Measurements from ENCODE around the gene ERH. TPM values are rescaled to one million over a fixed set of nuclear protein-coding genes. Genes with fewer than 3 reads are reported as not detected.

Gene ERH
- total and polyA plus RNA-seq, 4 experiments from 2014 or later, result 44.6 to 135 (median 90.6) TPM

DNA sequence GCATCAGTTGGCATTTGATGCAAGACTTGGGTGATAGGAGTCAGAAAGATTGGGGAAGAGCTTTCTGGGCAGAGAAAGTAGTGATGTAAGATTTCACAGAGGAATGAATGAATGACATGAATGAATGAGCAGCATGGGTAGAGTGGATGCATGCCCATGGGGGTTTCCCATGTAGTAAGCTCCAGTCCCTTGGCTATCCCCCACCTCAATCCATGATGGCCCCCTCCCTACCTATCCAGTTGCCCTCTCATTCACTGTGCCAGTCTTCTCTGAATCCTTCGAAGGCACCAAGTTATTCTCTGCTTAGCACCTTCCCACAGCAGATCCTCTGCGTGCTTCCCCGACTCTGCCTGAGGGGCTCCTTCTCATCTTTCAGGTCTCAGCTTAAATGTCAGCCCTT is 32.0 kb downstream of the ERH start:
- Histone ChIP-seq H3K27ac (ENCODE audit: low read depth, low read length) (no peak overlapping the region), H3K27me3 (ENCODE audit: insufficient read depth, low read length) (no peaks in the 10 kb centered on the region), H3K4me1 (ENCODE audit: insufficient read depth, low read length) (no peaks in the 10 kb centered on the region), H3K4me3 (ENCODE audit: low read length in 2 of 2) (no peak overlapping the region), H3K9me3 (ENCODE audit: control insufficient read depth in 1 of 2, low read length in 2 of 2) (no peaks in the 10 kb centered on the region), H3K36me3 (ENCODE audit: insufficient read depth, low read length) (no peaks in the 10 kb centered on the region)
- DNase-seq, result no peak
- Mint-ChIP-seq H3K27ac (no peak overlapping the region), H3K9me3 (no peaks in the 10 kb centered on the region), H3K36me3 (no peaks in the 10 kb centered on the region), H3K4me1 (no peaks in the 10 kb centered on the region), H3K4me3 (no peak overlapping the region), H3K27me3 (no peaks in the 10 kb centered on the region)
- POLR2A ChIA-PET (ENCODE audit: partially characterized antibody), result no interaction called here
- CTCF ChIA-PET (ENCODE audit: partially characterized antibody), result interaction anchor here (0.9 kb wide), 1 partner anchor 11 kb away, joined by 3 read pairs; no protein-coding TSS in a partner anchor
- intact Hi-C loops (cut with micrococcal nuclease), result no loop called here

DNA sequence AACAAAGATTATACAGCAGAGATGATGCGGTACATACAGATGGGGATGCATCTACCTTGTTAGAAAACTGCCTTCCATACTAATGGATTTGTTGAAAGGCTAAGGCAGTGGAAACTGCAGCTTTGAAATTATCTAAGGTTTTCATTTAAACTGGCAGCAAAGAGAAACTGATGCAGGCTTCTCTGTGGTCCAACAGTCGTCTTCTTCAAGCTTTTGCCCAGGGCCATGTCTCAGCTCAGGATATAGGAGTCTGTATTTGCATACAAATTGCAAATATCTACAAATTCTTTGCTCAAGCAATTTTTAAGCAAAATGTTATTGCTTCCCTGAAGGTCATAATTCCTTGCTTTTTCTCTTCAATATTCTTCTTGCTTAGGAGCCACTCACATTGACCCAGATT is 33.7 kb downstream of the ERH start:
- CTCF ChIA-PET (ENCODE audit: partially characterized antibody), result no interaction called here
- no peaks in the 10 kb centered on the region for H3K4me1 Mint-ChIP-seq

DNA sequence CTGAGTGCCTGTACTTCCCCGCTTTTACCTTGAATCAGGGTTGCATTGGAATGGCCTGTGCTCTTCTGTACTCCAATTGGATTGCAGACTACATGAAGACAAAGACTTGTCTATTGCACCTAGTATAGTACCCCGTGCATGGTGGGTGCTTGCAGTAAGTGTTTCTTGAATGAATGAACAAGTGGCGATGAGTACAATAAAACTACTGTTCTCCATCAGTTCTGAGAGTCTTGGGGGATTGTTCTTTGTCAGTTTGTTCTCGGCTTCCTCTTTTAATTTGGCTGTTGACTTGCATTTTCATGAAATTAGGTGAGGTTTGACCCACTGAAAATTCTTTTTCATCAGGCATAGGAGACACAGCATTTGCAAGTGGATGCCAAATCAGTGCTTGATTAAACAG is 34.1 kb downstream of the ERH start:
- H3K4me1 Mint-ChIP-seq, result no peaks in the 10 kb centered on the region
- no peak for DNase-seq
- no peaks in the 10 kb centered on the region for H3K9me3 ChIP-seq (ENCODE audit: control insufficient read depth in 1 of 2, low read length in 2 of 2)
- peaks cover 0 to 1% of the 10 kb centered on the region in 2 donors for H3K27me3 Mint-ChIP-seq
- ChIA-PET POLR2A (ENCODE audit: partially characterized antibody) (no interaction called here), CTCF (ENCODE audit: partially characterized antibody) (no interaction called here)
- no peaks in the 10 kb centered on the region for H3K4me1 ChIP-seq (ENCODE audit: insufficient read depth, low read length)
- intact Hi-C loops (cut with micrococcal nuclease), result no loop called here
- no peak overlapping the region for H3K4me3 Mint-ChIP-seq
- H3K9me3 Mint-ChIP-seq, result no peaks in the 10 kb centered on the region
- no peaks in the 10 kb centered on the region for H3K36me3 ChIP-seq (ENCODE audit: insufficient read depth, low read length)
- H3K4me3 ChIP-seq (ENCODE audit: low read length in 2 of 2), result no peak overlapping the region
- H3K36me3 Mint-ChIP-seq, result no peaks in the 10 kb centered on the region
- H3K27ac ChIP-seq (ENCODE audit: low read depth, low read length), result no peak overlapping the region
- H3K27ac Mint-ChIP-seq, result no peak overlapping the region
- no peaks in the 10 kb centered on the region for H3K27me3 ChIP-seq (ENCODE audit: insufficient read depth, low read length)

More for the DNA sequence above, 33.7 kb downstream of the ERH start:
- no peaks in the 10 kb centered on the region for H3K27me3 ChIP-seq (ENCODE audit: insufficient read depth, low read length)
- no peaks in the 10 kb centered on the region for H3K9me3 Mint-ChIP-seq
- no peaks in the 10 kb centered on the region for H3K9me3 ChIP-seq (ENCODE audit: control insufficient read depth in 1 of 2, low read length in 2 of 2)
- H3K27ac ChIP-seq (ENCODE audit: low read depth, low read length), result no peak overlapping the region
- POLR2A ChIA-PET (ENCODE audit: partially characterized antibody), result no interaction called here
- intact Hi-C loops (cut with micrococcal nuclease), result no loop called here
- H3K4me3 ChIP-seq (ENCODE audit: low read length in 2 of 2), result no peak overlapping the region
- no peaks in the 10 kb centered on the region for H3K36me3 Mint-ChIP-seq
- H3K27ac Mint-ChIP-seq, result no peak overlapping the region
- no peaks in the 10 kb centered on the region for H3K36me3 ChIP-seq (ENCODE audit: insufficient read depth, low read length)
- H3K4me1 ChIP-seq (ENCODE audit: insufficient read depth, low read length), result no peaks in the 10 kb centered on the region
- DNase-seq, result no peak
- no peaks in the 10 kb centered on the region for H3K27me3 Mint-ChIP-seq
- no peak overlapping the region for H3K4me3 Mint-ChIP-seq

DNA sequence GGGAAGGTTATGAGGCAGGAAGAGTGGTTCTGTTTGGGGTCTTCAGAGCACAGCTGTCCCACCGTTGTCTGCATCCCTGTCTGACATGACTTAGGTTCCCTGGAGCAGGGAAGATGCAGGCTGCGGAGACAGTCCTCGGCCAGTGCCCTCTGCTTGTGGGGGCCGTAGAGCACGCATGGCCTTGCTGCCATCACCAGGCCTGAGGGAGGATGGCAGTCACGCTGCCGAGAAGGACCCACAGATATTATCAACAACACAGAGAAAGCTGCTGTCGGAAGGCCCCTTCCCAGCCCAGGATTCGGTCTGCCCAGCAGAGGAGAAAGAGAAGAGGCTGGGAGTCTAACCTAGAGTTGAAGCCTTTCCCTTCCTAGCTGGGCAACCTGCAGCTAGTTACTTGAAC is 35.0 kb downstream of the ERH start:
- no peaks in the 10 kb centered on the region for H3K9me3 Mint-ChIP-seq
- ChIA-PET CTCF (ENCODE audit: partially characterized antibody) (no interaction called here), POLR2A (ENCODE audit: partially characterized antibody) (no interaction called here)
- peaks cover 0 to 1% of the 10 kb centered on the region in 2 donors for H3K27me3 Mint-ChIP-seq
- Histone ChIP-seq H3K36me3 (ENCODE audit: insufficient read depth, low read length) (no peaks in the 10 kb centered on the region), H3K4me3 (ENCODE audit: low read length in 2 of 2) (no peak overlapping the region), H3K27ac (ENCODE audit: low read depth, low read length) (no peak overlapping the region), H3K27me3 (ENCODE audit: insufficient read depth, low read length) (no peaks in the 10 kb centered on the region), H3K9me3 (ENCODE audit: control insufficient read depth in 1 of 2, low read length in 2 of 2) (no peaks in the 10 kb centered on the region), H3K4me1 (ENCODE audit: insufficient read depth, low read length) (no peaks in the 10 kb centered on the region)
- H3K36me3 Mint-ChIP-seq, result no peaks in the 10 kb centered on the region
- no peak overlapping the region for H3K27ac Mint-ChIP-seq
- no peaks in the 10 kb centered on the region for H3K4me1 Mint-ChIP-seq
- no peak for DNase-seq
- H3K4me3 Mint-ChIP-seq, result no peak overlapping the region
- intact Hi-C loops (cut with micrococcal nuclease), result no loop called here

DNA sequence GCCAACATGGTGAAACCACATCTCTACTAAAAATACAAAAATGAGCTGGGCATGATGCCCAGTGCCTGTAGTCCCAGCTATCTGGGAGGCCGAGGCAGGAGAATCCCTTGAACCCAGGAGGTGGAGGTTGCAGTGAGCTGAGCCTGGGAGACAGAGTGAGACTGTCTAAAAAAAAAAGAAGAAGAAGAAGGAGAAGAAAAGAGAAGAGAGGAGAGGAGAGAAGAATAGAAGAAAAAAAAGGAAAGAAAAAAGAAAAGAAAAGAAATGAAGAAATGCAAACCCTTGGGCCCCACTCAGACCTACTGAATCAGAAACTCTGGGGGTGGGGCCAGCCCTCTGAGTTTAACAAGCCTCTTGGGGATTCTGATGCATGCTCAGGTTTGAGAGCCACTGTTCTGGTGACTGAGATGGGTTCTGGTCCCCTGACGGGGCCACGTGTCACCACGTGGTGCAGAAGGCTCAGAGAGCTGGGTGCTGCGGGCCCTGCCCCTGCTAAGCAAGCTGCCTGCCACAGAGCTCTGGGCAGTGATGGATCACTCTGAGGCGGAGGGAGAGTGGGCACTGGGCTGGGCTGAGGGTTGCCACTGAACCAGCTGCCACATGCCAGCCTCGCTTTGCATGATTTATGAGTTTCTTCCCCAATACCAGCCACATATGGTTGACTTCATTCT is 37.5 kb downstream of the ERH start:
- POLR2A ChIA-PET (ENCODE audit: partially characterized antibody), result no interaction called here

DNA sequence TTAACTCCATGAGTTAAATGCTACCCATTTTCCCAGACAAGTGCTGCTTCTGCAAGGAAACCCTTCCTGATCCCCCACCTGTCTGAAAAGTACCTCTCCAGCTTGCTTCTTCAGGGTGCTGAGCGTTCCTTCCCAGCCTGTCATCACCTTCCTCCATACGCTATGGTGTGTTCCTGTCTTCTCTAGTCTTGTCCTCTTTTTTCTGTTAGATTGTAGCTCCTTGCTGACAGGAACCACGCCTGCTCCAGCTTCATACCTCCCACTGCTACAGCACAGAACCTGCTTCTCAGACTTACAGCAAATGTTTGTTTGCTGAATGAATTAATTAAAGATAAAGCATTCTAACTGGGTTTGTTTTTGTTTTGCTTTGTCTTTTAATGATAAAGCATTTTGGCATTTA is 39.1 kb downstream of the ERH start:
- H3K4me3 Mint-ChIP-seq, result no peak overlapping the region
- intact Hi-C loops (cut with micrococcal nuclease), result no loop called here
- CTCF ChIA-PET (ENCODE audit: partially characterized antibody), result interaction anchor here (1.0 kb wide), 1 partner anchor 229 kb away, joined by 3 read pairs; no protein-coding TSS in a partner anchor

More for the DNA sequence above, 37.5 kb downstream of the ERH start:
- H3K27me3 Mint-ChIP-seq, result peaks cover 0 to 1% of the 10 kb centered on the region in 2 donors
- H3K4me3 ChIP-seq (ENCODE audit: low read length in 2 of 2), result no peak overlapping the region
- no peak overlapping the region for H3K27ac Mint-ChIP-seq
- DNase-seq, result no peak
- H3K4me1 ChIP-seq (ENCODE audit: insufficient read depth, low read length), result no peaks in the 10 kb centered on the region
- H3K4me1 Mint-ChIP-seq, result no peaks in the 10 kb centered on the region
- H3K9me3 Mint-ChIP-seq, result no peaks in the 10 kb centered on the region
- H3K36me3 Mint-ChIP-seq, result no peaks in the 10 kb centered on the region
- CTCF ChIA-PET (ENCODE audit: partially characterized antibody), result no interaction called here
- H3K27me3 ChIP-seq (ENCODE audit: insufficient read depth, low read length), result no peaks in the 10 kb centered on the region
- H3K4me3 Mint-ChIP-seq, result no peak overlapping the region
- no peaks in the 10 kb centered on the region for H3K36me3 ChIP-seq (ENCODE audit: insufficient read depth, low read length)
- intact Hi-C loops (cut with micrococcal nuclease), result no loop called here
- H3K27ac ChIP-seq (ENCODE audit: low read depth, low read length), result no peak overlapping the region
- H3K9me3 ChIP-seq (ENCODE audit: control insufficient read depth in 1 of 2, low read length in 2 of 2), result no peaks in the 10 kb centered on the region

DNA sequence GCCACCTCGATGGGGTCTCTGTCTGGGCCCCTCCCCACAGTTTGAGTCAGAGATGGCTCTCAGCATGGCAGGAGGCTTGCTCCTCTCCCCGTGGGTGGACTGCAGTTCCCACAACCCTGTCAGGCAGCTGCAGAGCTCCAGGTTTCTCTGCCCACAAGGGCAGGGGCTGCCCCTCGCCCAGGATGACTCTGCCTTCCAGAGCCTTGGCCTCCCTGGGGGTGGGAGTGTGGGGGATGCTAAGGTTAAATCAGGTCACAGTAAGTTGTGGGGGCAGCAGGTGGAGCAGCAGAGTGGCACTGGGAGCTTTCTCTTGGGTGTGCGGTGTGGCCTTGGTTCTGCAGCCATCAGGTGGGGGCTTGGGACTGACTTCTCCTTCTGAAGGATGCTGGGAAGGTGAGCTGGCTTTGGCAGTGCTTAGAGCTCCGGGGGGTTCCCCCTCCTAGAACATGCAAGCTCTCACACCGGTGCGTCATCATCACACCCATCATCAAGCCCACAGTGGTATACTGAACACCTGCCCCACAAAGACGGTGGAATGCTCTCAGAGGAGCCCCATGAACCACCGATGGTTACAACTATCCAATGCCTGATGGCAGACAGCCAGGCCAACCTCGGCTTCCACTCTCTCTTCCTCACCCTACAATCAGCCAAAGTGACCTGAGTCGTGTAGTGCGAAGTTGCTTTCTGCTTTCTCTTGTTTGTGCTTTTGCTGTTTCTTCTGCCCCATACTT is 39.7 kb downstream of the ERH start:
- Histone ChIP-seq H3K27ac (ENCODE audit: low read depth, low read length) (no peak overlapping the region), H3K36me3 (ENCODE audit: insufficient read depth, low read length) (no peaks in the 10 kb centered on the region), H3K9me3 (ENCODE audit: control insufficient read depth in 1 of 2, low read length in 2 of 2) (no peaks in the 10 kb centered on the region), H3K4me3 (ENCODE audit: low read length in 2 of 2) (no peak overlapping the region), H3K27me3 (ENCODE audit: insufficient read depth, low read length) (no peaks in the 10 kb centered on the region), H3K4me1 (ENCODE audit: insufficient read depth, low read length) (peaks cover 19% of the 10 kb centered on the region)
- DNase-seq, result no peak
- H3K4me3 Mint-ChIP-seq, result no peak overlapping the region
- H3K27ac Mint-ChIP-seq, result no peak overlapping the region
- H3K27me3 Mint-ChIP-seq, result peaks cover 0 to 1% of the 10 kb centered on the region in 2 donors
- no peaks in the 10 kb centered on the region for H3K36me3 Mint-ChIP-seq
- intact Hi-C loops (cut with micrococcal nuclease), result no loop called here
- no peaks in the 10 kb centered on the region for H3K9me3 Mint-ChIP-seq
- H3K4me1 Mint-ChIP-seq, result peaks cover 6 to 16% (median 11%) of the 10 kb centered on the region in 4 donors
- ChIA-PET POLR2A (ENCODE audit: partially characterized antibody) (no interaction called here), CTCF (ENCODE audit: partially characterized antibody) (interaction anchor here (1.0 kb wide), 1 partner anchor 229 kb away, joined by 3 read pairs; no protein-coding TSS in a partner anchor)

More for the DNA sequence above, 39.1 kb downstream of the ERH start:
- Histone ChIP-seq H3K27me3 (ENCODE audit: insufficient read depth, low read length) (no peaks in the 10 kb centered on the region), H3K4me3 (ENCODE audit: low read length in 2 of 2) (no peak overlapping the region), H3K4me1 (ENCODE audit: insufficient read depth, low read length) (peaks cover 16% of the 10 kb centered on the region), H3K9me3 (ENCODE audit: control insufficient read depth in 1 of 2, low read length in 2 of 2) (no peaks in the 10 kb centered on the region), H3K36me3 (ENCODE audit: insufficient read depth, low read length) (no peaks in the 10 kb centered on the region), H3K27ac (ENCODE audit: low read depth, low read length) (no peak overlapping the region)
- no peak for DNase-seq
- H3K27ac Mint-ChIP-seq, result no peak overlapping the region
- peaks cover 6 to 16% (median 11%) of the 10 kb centered on the region in 4 donors for H3K4me1 Mint-ChIP-seq
- no peaks in the 10 kb centered on the region for H3K36me3 Mint-ChIP-seq
- no peaks in the 10 kb centered on the region for H3K9me3 Mint-ChIP-seq
- POLR2A ChIA-PET (ENCODE audit: partially characterized antibody), result no interaction called here
- H3K27me3 Mint-ChIP-seq, result peaks cover 0 to 1% of the 10 kb centered on the region in 2 donors
